Measurements from ENCODE around the gene ETFBKMT.
"Not testable (repeated sequence)": the region's sequence is repeated elsewhere in the genome, so short reads cannot be mapped to it uniquely, and the experiment has no call there.

DNA sequence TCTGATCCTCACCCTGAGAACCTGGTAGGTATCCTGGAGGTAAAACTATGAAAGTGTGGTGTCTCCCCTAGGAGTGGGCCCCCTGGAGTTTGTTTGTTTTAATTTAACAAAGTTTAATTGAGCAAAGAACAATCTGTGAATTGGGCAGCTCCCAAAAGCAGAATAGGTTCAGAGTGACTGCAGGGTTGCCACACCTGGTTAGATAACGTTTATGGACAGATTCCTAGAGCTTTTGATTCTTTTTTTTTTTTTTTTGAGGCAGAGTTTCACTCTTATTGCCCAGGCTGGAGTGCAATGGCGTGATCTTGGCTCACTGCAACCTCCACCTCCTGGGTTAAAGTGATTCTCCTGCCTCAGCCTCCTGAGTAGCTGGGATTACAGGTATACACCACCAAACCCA is 10.1 kb downstream of the ETFBKMT start:
- TF ChIP-seq, protein P1, sequence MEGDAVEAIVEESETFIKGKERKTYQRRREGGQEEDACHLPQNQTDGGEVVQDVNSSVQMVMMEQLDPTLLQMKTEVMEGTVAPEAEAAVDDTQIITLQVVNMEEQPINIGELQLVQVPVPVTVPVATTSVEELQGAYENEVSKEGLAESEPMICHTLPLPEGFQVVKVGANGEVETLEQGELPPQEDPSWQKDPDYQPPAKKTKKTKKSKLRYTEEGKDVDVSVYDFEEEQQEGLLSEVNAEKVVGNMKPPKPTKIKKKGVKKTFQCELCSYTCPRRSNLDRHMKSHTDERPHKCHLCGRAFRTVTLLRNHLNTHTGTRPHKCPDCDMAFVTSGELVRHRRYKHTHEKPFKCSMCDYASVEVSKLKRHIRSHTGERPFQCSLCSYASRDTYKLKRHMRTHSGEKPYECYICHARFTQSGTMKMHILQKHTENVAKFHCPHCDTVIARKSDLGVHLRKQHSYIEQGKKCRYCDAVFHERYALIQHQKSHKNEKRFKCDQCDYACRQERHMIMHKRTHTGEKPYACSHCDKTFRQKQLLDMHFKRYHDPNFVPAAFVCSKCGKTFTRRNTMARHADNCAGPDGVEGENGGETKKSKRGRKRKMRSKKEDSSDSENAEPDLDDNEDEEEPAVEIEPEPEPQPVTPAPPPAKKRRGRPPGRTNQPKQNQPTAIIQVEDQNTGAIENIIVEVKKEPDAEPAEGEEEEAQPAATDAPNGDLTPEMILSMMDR (IDR thresholded peaks at IDR 0.05) = not testable (repeated sequence)
- TF ChIP-seq POLR2A (IDR thresholded peaks at IDR 0.05) = not testable (repeated sequence)

Measured in esophagus squamous epithelium (tissue), 4 donors.